Activated T-helper 1 cell treated with anti-CD3 and anti-CD28 coated beads, Interleukin-12 subunit alpha, Interleukin-12 subunit beta, Interleukin-2, Interleukin-4 antibody, amounts not matched to agents 30 ng/mL and 10 ng/mL and 1 ng/mL, durations not matched to agents 14 hours and 24 hours and 36 hours (primary cell): ENCODE results near the gene ARG2. TPM values are rescaled to one million over a fixed set of nuclear protein-coding genes. Genes with fewer than 3 reads are reported as not detected.

ENCODE experiments used
- DNase-seq: peaks from one replicate; pipeline ENCODE4 v3.0.0; 2021; ENCODE audit warnings: low spot score
- H3K27ac Mint-ChIP-seq: one replicate; pipeline ENCODE4 v1.8.0; 2021; ENCODE audit warnings: mild to moderate bottlenecking, mixed read lengths
- H3K27me3 Mint-ChIP-seq: one replicate; pipeline ENCODE4 v1.8.0; 2022; ENCODE audit warnings: mild to moderate bottlenecking, moderate library complexity, mixed read lengths; ENCODE audit not compliant: insufficient read depth
- H3K36me3 Mint-ChIP-seq: one replicate; pipeline ENCODE4 v1.8.0; 2021; ENCODE audit warnings: low read depth, mixed read lengths
- H3K4me1 Mint-ChIP-seq: one replicate; pipeline ENCODE4 v1.8.0; 2021; ENCODE audit warnings: low read depth, mixed read lengths
- H3K4me3 Mint-ChIP-seq: one replicate; pipeline ENCODE4 v1.8.0; 2021; ENCODE audit warnings: mild to moderate bottlenecking, moderate library complexity, mixed read lengths
- H3K9me3 Mint-ChIP-seq: one replicate; pipeline ENCODE4 v1.8.0; 2021; ENCODE audit warnings: mixed read lengths
- intact Hi-C: fragments of 100-400 bp; cut with micrococcal nuclease; formaldehyde crosslinking; loops from one replicate; pipeline ENCODE4 v1.15.1; 2024
- total RNA-seq: library from RNA; stranded (reverse); gene quantifications from 2 replicates; pipeline ENCODE4 v1.2.3, GENCODE V29; 2022

The ARG2 gene
- total RNA-seq, 1 donor from 2014 or later = 5.2 TPM

DNA sequence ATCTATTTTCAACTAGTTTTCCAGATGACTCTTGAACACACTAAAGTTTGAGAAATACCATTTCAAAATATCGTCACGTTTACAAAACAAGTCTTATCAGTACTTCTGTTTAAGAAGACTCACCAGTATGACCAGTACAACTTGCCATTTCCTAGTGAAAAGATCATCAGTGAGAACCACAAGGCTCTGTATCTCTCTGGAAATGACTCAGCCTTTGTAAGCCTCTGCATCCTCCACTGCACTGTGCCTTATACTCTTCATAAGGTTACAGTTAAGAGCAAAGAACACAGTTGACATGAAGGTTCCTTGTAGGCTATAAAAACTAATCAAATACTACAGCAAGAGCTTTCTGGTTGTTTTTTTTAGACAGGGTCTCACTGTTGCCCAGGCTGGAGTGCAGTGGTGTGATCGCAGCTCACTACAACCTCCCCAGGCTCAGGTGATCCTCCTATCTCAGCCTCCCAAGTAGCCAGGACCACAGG, 60.4 kb downstream of the ARG2 start:
- Mint-ChIP-seq H3K27me3 (no peaks in the 10 kb centered on the region), H3K27ac (peak overlapping the region; percentile 34)

DNA sequence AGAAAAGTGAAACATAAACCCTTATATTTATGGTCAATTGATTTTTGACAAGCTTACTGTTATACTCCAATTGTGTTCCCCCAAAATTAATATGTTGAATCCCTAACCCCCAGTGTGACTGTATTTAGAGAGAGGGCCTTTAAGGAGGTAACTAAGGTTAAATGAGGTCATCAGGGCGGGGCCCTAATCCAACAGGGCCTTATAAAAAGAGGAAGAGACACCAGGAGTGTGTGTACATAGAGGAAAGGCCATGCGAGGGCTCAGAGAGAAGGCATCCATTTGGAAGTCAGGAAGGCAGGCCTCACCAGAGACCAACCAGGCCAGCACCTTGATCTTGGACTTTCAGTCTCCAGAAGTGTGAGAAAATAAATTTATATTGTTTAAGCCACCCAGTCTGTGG, 61.2 kb downstream of the ARG2 start:
- Mint-ChIP-seq H3K27me3 (no peaks in the 10 kb centered on the region), H3K4me3 (no peak overlapping the region), H3K4me1 (peaks cover 42% of the 10 kb centered on the region), H3K27ac (peak overlapping the region; percentile 52), H3K9me3 (no peaks in the 10 kb centered on the region), H3K36me3 (peaks cover 66% of the 10 kb centered on the region)
- intact Hi-C loops = loop anchor here (1.0 kb wide), 2 partner anchors 13 to 14 kb away; partner anchors contain the start of gene RDH11
- DNase-seq = no peak

More for the DNA sequence above, 60.4 kb downstream of the ARG2 start:
- DNase-seq = peak; percentile 42
- Mint-ChIP-seq H3K9me3 (no peaks in the 10 kb centered on the region), H3K4me1 (peaks cover 48% of the 10 kb centered on the region), H3K36me3 (peaks cover 58% of the 10 kb centered on the region), H3K4me3 (peak overlapping the region; percentile 7)
- intact Hi-C loops = loop anchor here (1.0 kb wide), 2 partner anchors 12 to 15 kb away; partner anchors contain the start of gene RDH11

DNA sequence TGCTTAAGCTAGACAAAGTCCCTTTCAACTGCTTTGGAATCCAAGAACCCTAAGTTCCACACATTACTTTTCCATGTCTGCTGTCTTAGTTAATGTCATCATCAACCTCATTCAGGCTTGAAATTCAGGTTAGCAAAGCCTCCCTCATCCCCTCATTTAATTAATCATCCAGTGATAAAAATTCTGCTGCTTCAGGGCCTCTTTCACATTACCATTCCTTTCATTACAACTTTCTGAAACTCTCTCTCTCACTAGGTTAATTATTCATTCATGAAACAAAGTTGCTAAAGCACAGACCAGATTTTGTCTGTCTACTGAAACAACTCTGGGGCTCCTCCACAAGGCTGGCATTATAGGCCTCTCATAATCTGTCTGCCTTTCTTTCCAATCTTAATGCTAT, 64.1 kb downstream of the ARG2 start:
- Mint-ChIP-seq H3K9me3 (no peaks in the 10 kb centered on the region), H3K36me3 (peaks cover 68% of the 10 kb centered on the region), H3K4me1 (peaks cover 26% of the 10 kb centered on the region), H3K27ac (no peak overlapping the region), H3K27me3 (no peaks in the 10 kb centered on the region), H3K4me3 (no peak overlapping the region)
- intact Hi-C loops = no loop called here
- DNase-seq = no peak

DNA sequence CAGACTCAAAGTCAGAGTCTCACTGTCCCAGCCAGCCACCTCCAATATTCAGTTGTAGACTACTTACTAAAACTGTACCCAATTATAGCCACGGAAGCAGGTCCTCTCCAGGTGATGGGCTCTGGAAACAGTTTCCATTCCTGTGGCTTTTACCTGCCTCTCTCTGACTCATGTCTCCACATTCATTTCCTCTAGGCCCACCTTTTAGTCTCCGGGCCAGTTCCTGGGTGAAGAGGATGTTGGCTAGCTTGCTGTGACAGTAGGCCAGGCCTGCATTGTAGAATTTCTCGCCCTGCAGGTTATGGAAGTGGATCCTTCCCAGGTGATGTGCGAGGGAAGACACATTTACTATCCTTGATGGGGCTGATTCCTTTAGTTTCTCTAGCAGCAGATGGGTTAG, 70.3 kb downstream of the ARG2 start:
- H3K4me3 Mint-ChIP-seq = no peak overlapping the region

DNA sequence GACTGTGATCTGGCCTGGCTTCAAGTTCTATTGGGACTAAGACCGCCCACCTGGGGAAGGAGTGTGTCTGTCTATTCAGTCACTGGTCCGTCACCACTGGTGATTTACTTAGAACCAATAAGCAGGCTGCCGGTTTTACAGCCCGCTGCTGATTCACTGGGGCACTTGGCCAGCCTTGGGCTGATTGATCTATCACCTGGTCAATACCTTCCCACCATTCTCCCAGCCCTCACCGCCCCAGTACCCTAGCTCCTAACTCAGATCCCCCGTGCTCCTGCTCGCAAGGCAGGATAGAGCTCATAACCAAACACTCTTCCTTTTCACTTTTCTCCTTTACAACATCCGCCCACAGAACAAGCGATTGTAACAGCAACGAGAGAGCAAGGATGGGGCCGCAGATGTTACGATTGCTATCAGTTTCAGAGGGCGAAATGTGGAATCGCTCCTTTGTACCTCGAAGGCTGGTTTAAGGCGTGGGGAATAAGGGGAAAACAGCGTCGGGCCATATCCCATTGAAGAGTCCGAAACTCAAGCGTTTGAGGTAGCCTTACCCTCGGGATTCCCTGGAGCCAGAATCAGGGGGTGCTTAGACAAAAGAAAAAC, 75.2 kb downstream of the ARG2 start:
- Mint-ChIP-seq H3K36me3 (peaks cover 21% of the 10 kb centered on the region), H3K9me3 (no peaks in the 10 kb centered on the region), H3K4me1 (peaks cover 42% of the 10 kb centered on the region), H3K27ac (peak overlapping the region; percentile 98), H3K27me3 (no peaks in the 10 kb centered on the region), H3K4me3 (peak overlapping the region; percentile 95)
- intact Hi-C loops = loop anchor here (1.0 to 5.0 kb wide), 12 partner anchors 9 to 1186 kb away; partner anchors contain the start of genes ARG2, EIF2S1, GPHN and PALS1
- DNase-seq = peak; percentile 72

More for the DNA sequence above, 70.3 kb downstream of the ARG2 start:
- intact Hi-C loops = loop anchor here (5.0 kb wide), 1 partner anchor 448 kb away; the partner anchor contains the start of gene PALS1
- DNase-seq = no peak
- Mint-ChIP-seq H3K9me3 (no peaks in the 10 kb centered on the region), H3K36me3 (peaks cover 59% of the 10 kb centered on the region), H3K27me3 (no peaks in the 10 kb centered on the region), H3K4me1 (peaks cover 36% of the 10 kb centered on the region), H3K27ac (no peak overlapping the region)

DNA sequence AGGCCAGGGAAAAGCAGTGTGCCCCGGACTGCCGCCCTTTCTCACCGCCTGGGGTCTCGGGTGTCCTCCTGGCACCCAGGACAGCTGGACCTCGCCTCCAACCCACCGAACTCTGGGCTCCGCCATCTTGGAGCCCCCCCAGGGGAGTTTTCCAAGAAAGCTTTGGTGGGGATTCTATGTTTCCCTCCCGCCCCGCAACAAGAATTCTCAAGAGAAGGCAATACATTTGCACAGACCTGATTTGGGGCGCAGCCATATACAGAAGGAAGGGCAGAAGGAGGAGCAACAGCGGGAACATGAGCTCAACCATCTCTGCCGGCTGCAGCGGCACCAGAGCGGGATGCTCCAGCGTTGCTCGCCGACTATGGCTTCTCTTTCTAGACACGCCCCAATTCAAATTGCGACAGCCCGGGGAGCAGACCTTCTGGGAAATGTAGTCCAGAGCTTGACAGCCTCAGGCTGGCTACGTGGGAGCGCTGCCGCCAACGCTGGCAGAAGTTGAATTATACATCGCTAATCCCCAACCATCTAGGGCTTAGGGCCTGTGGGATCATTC, 75.8 kb downstream of the ARG2 start, which contains the start of gene RDH11:
RDH11 (minus strand) TSS at position 371 of the 556 bp plus-strand sequence; CDS start at position 310, 61 bp downstream.
- peak; percentile 80 for DNase-seq
- Mint-ChIP-seq H3K27ac (peak within 1 kb of the TSS; percentile 98), H3K9me3 (no peaks in the 10 kb centered on the region), H3K27me3 (no peaks in the 10 kb centered on the region), H3K4me3 (peak within 1 kb of the TSS; percentile 95), H3K36me3 (peaks cover 15% of the 10 kb centered on the region), H3K4me1 (peaks cover 42% of the 10 kb centered on the region)
- intact Hi-C loops = loop anchor here (1.0 to 5.0 kb wide), 10 partner anchors 9 to 1187 kb away; partner anchors contain the start of genes ARG2, GPHN, PIGH and TMEM229B

DNA sequence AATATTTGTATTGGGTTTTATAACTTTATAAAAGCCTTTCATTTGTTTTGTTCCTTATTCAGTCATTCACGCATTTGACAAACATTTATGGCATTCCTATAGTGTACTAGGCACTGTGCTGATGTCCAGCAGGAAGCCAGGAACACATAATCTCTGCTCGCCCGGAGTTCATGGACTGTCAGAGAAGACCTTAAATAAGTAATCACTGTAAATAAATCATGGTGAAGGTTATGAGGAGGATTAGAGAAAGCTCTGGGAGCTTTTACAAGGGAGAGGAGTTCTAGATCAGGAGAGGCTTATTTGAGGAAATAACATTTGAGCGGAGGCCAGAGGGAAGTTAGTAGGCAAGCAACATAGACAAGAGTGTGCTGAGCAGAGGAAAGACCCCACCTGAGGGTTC, 77.3 kb downstream of the ARG2 start:
- Mint-ChIP-seq H3K27ac (no peak overlapping the region), H3K36me3 (peaks cover 5% of the 10 kb centered on the region), H3K9me3 (no peaks in the 10 kb centered on the region), H3K27me3 (no peaks in the 10 kb centered on the region), H3K4me1 (peaks cover 32% of the 10 kb centered on the region), H3K4me3 (no peak overlapping the region)
- intact Hi-C loops = loop anchor here (5.0 kb wide), 2 partner anchors 325 to 1095 kb away; partner anchors contain the start of gene ZFP36L1
- no peak for DNase-seq

DNA sequence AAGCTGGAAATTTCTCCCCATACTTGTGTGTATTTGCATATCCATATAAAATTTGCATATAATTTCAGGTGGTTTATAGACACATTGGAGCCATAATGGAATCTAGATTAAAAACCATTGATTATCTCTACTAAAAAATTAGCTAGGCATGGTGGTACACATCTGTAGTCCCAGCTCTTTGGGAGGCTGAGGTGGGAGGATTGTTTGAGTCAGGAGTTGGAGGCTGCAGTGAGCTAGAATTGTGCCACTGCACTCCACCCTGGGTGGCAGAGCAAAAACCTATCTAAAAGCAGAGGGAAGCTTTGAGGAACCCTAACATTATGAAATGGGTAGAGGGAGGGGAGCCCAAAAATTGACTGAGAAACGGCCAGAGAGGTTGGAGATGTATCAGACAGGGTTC, 78.5 kb downstream of the ARG2 start:
- H3K4me3 Mint-ChIP-seq = no peak overlapping the region
- DNase-seq = no peak
- H3K36me3 Mint-ChIP-seq = peaks cover 2% of the 10 kb centered on the region
- peaks cover 22% of the 10 kb centered on the region for H3K4me1 Mint-ChIP-seq
- no peaks in the 10 kb centered on the region for H3K27me3 Mint-ChIP-seq
- no peak overlapping the region for H3K27ac Mint-ChIP-seq
- intact Hi-C loops = loop anchor here (5.0 kb wide), 2 partner anchors 326 to 1094 kb away; partner anchors contain the start of gene ZFP36L1
- H3K9me3 Mint-ChIP-seq = no peaks in the 10 kb centered on the region

Other genes with a start within 250 kb of the ARG2 start
- 0.57 and 1.5 TPM in 2 replicates for gene PLEK2, start 207.8 kb upstream of the ARG2 start, total RNA-seq
- 1.7 and 1.8 TPM in 2 replicates for gene TMEM229B, start 131.2 kb upstream of the ARG2 start, total RNA-seq
- 0.96 and 2.4 TPM in 2 replicates for gene PLEKHH1, start 86.6 kb upstream of the ARG2 start, total RNA-seq
- 22.7 and 26.0 TPM in 2 replicates for gene PIGH, start 19.7 kb upstream of the ARG2 start, total RNA-seq
- gene VTI1B, start 54.7 kb downstream of the ARG2 start, total RNA-seq = 77.7 and 77.8 TPM in 2 replicates
- gene RDH11, start 75.8 kb downstream of the ARG2 start, total RNA-seq = 63.2 and 66.1 TPM in 2 replicates
- not detected in 2 replicates for gene RDH12, start 82.0 kb downstream of the ARG2 start, total RNA-seq
- 15.2 and 20.0 TPM in 2 replicates for gene ZFYVE26, start 196.7 kb downstream of the ARG2 start, total RNA-seq
- gene RAD51B, start 199.9 kb downstream of the ARG2 start, total RNA-seq = 25.9 and 26.1 TPM in 2 replicates